GM23338 (cell line): ENCODE data around the gene AGAP3. TPM values are rescaled to one million over a fixed set of nuclear protein-coding genes. Genes with fewer than 3 reads are reported as not detected.

ENCODE experiments used
- ATAC-seq: fragments of 200-7000 bp; cut with Tn5 transposase; 3 replicates; pipeline ENCODE4 v1.9.1; 2020
- DNase-seq: peaks from one replicate; pipeline ENCODE4 v3.0.0-alpha.2; 2015; ENCODE audit warnings: low spot score
- H2AFZ ChIP-seq: fragments of 200-600 bp; sonication (generic); 2 replicates; pipeline ENCODE4 v1.8.0; 2016; ENCODE audit warnings: antibody characterized with exemption, mild to moderate bottlenecking, moderate library complexity
- H3F3A ChIP-seq: fragments of 200-600 bp; sonication (generic); replicated peaks from 2 replicates; pipeline ENCODE4 v1.8.0; 2017; ENCODE audit warnings: antibody characterized with exemption, mixed run types, low read depth
- H3K27ac ChIP-seq: fragments of 200-600 bp; sonication (generic); 2 replicates; pipeline ENCODE4 v1.6.1; 2016; ENCODE audit warnings: low read depth
- H3K27me3 ChIP-seq: fragments of 200-600 bp; sonication (generic); 2 replicates; pipeline ENCODE4 v1.8.0; 2016; ENCODE audit warnings: mild to moderate bottlenecking, mixed run types, moderate library complexity; ENCODE audit not compliant: insufficient read depth
- H3K36me3 ChIP-seq: fragments of 200-600 bp; sonication (generic); 2 replicates; pipeline ENCODE4 v1.8.0; 2016; ENCODE audit warnings: mild to moderate bottlenecking; ENCODE audit not compliant: insufficient read depth
- H3K4me1 ChIP-seq: fragments of 200-600 bp; sonication (generic); 2 replicates; pipeline ENCODE4 v1.8.0; 2016; ENCODE audit warnings: mild to moderate bottlenecking, moderate library complexity; ENCODE audit not compliant: insufficient read depth
- H3K4me2 ChIP-seq: fragments of 200-600 bp; sonication (generic); 2 replicates; pipeline ENCODE4 v1.7.1; 2017; ENCODE audit warnings: mixed run types
- H3K4me3 ChIP-seq: fragments of 200-600 bp; sonication (generic); 2 replicates; pipeline ENCODE4 v1.6.1; 2016; ENCODE audit warnings: mixed run types
- H3K79me2 ChIP-seq: fragments of 200-600 bp; sonication (generic); replicated peaks from 2 replicates; pipeline ENCODE4 v1.8.0; 2017; ENCODE audit warnings: mild to moderate bottlenecking; ENCODE audit not compliant: insufficient read depth
- H3K9me2 ChIP-seq: fragments of 200-600 bp; sonication (generic); 2 replicates; pipeline ENCODE4 v1.8.0; 2017; ENCODE audit not compliant: insufficient read depth
- H4K20me1 ChIP-seq: fragments of 200-600 bp; sonication (generic); replicated peaks from 2 replicates; pipeline ENCODE4 v1.8.0; 2017; ENCODE audit warnings: mild to moderate bottlenecking; ENCODE audit not compliant: insufficient read depth
- H3K27ac Mint-ChIP-seq: 2 replicates; pipeline ENCODE4 v1.8.0; 2020; ENCODE audit warnings: inconsistent platforms, mild to moderate bottlenecking, moderate library complexity, mixed read lengths
- H3K27me3 Mint-ChIP-seq: 3 replicates; pipeline ENCODE4 v1.8.0; 2022; ENCODE audit warnings: low read depth, mild to moderate bottlenecking, moderate library complexity, mixed read lengths, inconsistent platforms; ENCODE audit not compliant: insufficient read depth, poor library complexity
- H3K36me3 Mint-ChIP-seq: 3 replicates; pipeline ENCODE4 v1.8.0; 2021; ENCODE audit warnings: low read depth, mild to moderate bottlenecking, inconsistent platforms, moderate library complexity, mixed read lengths
- H3K4me1 Mint-ChIP-seq: 3 replicates; pipeline ENCODE4 v1.8.0; 2020; ENCODE audit warnings: mild to moderate bottlenecking, inconsistent platforms, mixed read lengths
- H3K4me3 Mint-ChIP-seq: 3 replicates; pipeline ENCODE4 v1.8.0; 2021; ENCODE audit warnings: moderate library complexity, mild to moderate bottlenecking, inconsistent platforms, mixed read lengths
- H3K9me3 Mint-ChIP-seq: 3 replicates; pipeline ENCODE4 v1.8.0; 2020; ENCODE audit warnings: moderate library complexity, mild to moderate bottlenecking, inconsistent platforms, mixed read lengths
- CREB1 ChIP-seq: fragments of 250-450 bp; sonication (Bioruptor Pico); IDR thresholded peaks from 2 replicates; pipeline ENCODE4 v1.5.0; 2020; ENCODE audit warnings: low read depth, mild to moderate bottlenecking, moderate library complexity
- CTCF ChIP-seq, 2 experiments: fragments of 200-600 bp in 1 of 2; sonication (generic) in 1 of 2; conservative IDR thresholded peaks; 2 replicates each; pipeline versions ENCODE4 v1.5.1 to v1.6.1; 2016 to 2017; ENCODE audit warnings: antibody characterized with exemption in 2 of 2, low read depth in 2 of 2, mild to moderate bottlenecking in 2 of 2, moderate library complexity in 1 of 2
- ETS1 ChIP-seq: IDR thresholded peaks from 2 replicates; pipeline ENCODE4 v1.6.1; 2016; ENCODE audit warnings: antibody characterized with exemption
- EZH2 ChIP-seq: fragments of 200-600 bp; sonication (generic); IDR thresholded peaks from one replicate; pipeline ENCODE4 v1.8.0; 2017; ENCODE audit warnings: antibody characterized with exemption, mild to moderate bottlenecking, low read depth; ENCODE audit not compliant: unreplicated experiment
- EZH2phosphoT487 ChIP-seq: fragments of 200-600 bp; sonication (generic); IDR thresholded peaks from one replicate; pipeline ENCODE4 v1.8.1; 2018; ENCODE audit warnings: antibody characterized with exemption; ENCODE audit not compliant: unreplicated experiment
- JUNB ChIP-seq: IDR thresholded peaks from one replicate; pipeline ENCODE4 v1.6.1; 2016; ENCODE audit warnings: antibody characterized with exemption; ENCODE audit not compliant: unreplicated experiment
- NANOG ChIP-seq: IDR thresholded peaks from 2 replicates; pipeline ENCODE4 v1.6.1; 2016; ENCODE audit warnings: antibody characterized with exemption, borderline replicate concordance
- POLR2AphosphoS5 ChIP-seq: IDR thresholded peaks from 2 replicates; pipeline ENCODE4 v1.6.1; 2016; ENCODE audit warnings: antibody characterized with exemption, low read depth
- REST ChIP-seq: IDR thresholded peaks from one replicate; pipeline ENCODE4 v1.6.1; 2018; ENCODE audit warnings: antibody characterized with exemption; ENCODE audit not compliant: unreplicated experiment
- STAT1 ChIP-seq: IDR thresholded peaks from one replicate; pipeline ENCODE4 v1.6.1; 2016; ENCODE audit warnings: antibody characterized with exemption; ENCODE audit not compliant: unreplicated experiment
- ZNF114 ChIP-seq: fragments of 250-450 bp; sonication (Bioruptor Pico); IDR thresholded peaks from 2 replicates; pipeline ENCODE4 v1.5.0; 2020; ENCODE audit warnings: mild to moderate bottlenecking, moderate library complexity
- ZNF331 ChIP-seq: fragments of 250-450 bp; sonication (Bioruptor Pico); IDR thresholded peaks from 2 replicates; pipeline ENCODE4 v1.5.0; 2020; ENCODE audit warnings: low read depth, mild to moderate bottlenecking, moderate library complexity
- ZNF462 ChIP-seq: fragments of 250-450 bp; sonication (Bioruptor Pico); IDR thresholded peaks from 2 replicates; pipeline ENCODE4 v1.5.0; 2020; ENCODE audit warnings: mild to moderate bottlenecking, moderate library complexity
- polyA plus RNA-seq: library from polyadenylated mRNA; unstranded; fragments of >200 nt; fragmentation: Nextera tagmentation; extraction: Ambion mirVana; gene quantifications from 2 replicates; pipeline ENCODE4 v1.2.1, GENCODE V29; 2016
- total RNA-seq: library from RNA; depleted of rRNA; stranded (reverse); fragments of >200 nt; shearing (Covaris generic); gene quantifications from 2 replicates; pipeline ENCODE4 v1.2.3, GENCODE V29; 2014

The AGAP3 gene
- total and polyA plus RNA-seq, 2 experiments from 2014 or later, result 24.0 to 39.2 TPM

- Histone ChIP-seq H3K27me3 (peaks cover 10% of the 10 kb centered on the region), H3F3A (0 out of 2 replicates have a peak, but pooled peaks cover 5% of the 10 kb centered on the region), H3K4me3 (no peak overlapping the region), H4K20me1 (peaks cover 11% of the 10 kb centered on the region), H3K4me2 (no peak overlapping the region), H3K4me1 (peaks cover 5% of the 10 kb centered on the region), H3K9me2 (no peaks in the 10 kb centered on the region), H3K36me3 (no peaks in the 10 kb centered on the region), H3K27ac (no peak overlapping the region), H3K79me2 (no peaks in the 10 kb centered on the region), H2AFZ (no peak overlapping the region)
- H3K27ac Mint-ChIP-seq, result no peak overlapping the region
- H3K4me1 Mint-ChIP-seq, result peaks cover 10% of the 10 kb centered on the region
- no peaks in the 10 kb centered on the region for H3K9me3 Mint-ChIP-seq
- H3K27me3 Mint-ChIP-seq, result peaks cover 27% of the 10 kb centered on the region
- ATAC-seq (no peak), DNase-seq (no peak)
- no peak for TF ChIP-seq ZNF331 (CRISPR knock-in tag)
- TF ChIP-seq ETS1, result no peak
- TF ChIP-seq EZH2phosphoT487, result no peak
- TF ChIP-seq CTCF (conservative IDR thresholded peaks at IDR 0.05; ENCODE audit: low read depth in 2 of 2), result no peak
- no peak for TF ChIP-seq POLR2AphosphoS5
- no peak for TF ChIP-seq EZH2
- TF ChIP-seq REST, result no peak
- TF ChIP-seq CREB1, result no peak
- no peak for TF ChIP-seq JUNB
- TF ChIP-seq STAT1, result no peak
- TF ChIP-seq NANOG, result no peak
- no peak for TF ChIP-seq ZNF114 (CRISPR knock-in tag)
- TF ChIP-seq ZNF462, result no peak
- no peak overlapping the region for H3K4me3 Mint-ChIP-seq
- peaks cover 24% of the 10 kb centered on the region for H3K36me3 Mint-ChIP-seq
Observed at GRCh38 chr7:151130741-151131157, 44.5 kb downstream of the AGAP3 start.
